SU-DHL-6 (cell line): Measurements from ENCODE around the gene PTPRN2.

Source experiments
- EZH2phosphoT487 ChIP-seq: fragments of 200-600 bp; sonication (generic), shearing (Covaris generic); conservative IDR thresholded peaks from 2 replicates; pipeline ENCODE4 v1.6.1; 2018; ENCODE audit warnings: mild to moderate bottlenecking, antibody characterized with exemption, low read length, moderate library complexity, mixed read lengths
- TF ChIP-seq, protein P1 (sequence below): fragments of 200-600 bp; sonication (generic); IDR thresholded peaks from one replicate; pipeline ENCODE4 v1.5.1; 2017; ENCODE audit warnings: antibody characterized with exemption, mild to moderate bottlenecking, low read length, moderate library complexity; ENCODE audit not compliant: insufficient read depth, poor library complexity, severe bottlenecking

DNA sequence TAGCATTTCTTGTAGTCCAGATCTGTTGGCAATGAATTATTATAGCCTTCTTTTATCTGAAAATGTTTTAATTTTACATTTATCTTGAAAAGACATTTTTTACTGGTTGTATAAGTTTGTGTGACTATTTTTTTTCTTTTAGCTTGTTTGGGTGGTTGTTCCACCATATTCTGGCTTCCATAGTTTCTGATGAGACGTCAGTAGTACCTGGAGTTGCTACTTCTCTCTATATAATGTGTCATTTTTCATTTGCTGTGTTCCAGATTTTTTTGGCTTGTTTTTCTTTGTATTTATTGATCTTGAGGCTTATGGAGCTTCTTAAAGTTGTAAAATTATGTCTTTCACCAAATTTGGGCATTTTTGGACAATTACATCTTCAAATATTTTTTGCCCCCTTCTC lies 1082.0 kb downstream of the PTPRN2 start:
- TF ChIP-seq, protein P1, sequence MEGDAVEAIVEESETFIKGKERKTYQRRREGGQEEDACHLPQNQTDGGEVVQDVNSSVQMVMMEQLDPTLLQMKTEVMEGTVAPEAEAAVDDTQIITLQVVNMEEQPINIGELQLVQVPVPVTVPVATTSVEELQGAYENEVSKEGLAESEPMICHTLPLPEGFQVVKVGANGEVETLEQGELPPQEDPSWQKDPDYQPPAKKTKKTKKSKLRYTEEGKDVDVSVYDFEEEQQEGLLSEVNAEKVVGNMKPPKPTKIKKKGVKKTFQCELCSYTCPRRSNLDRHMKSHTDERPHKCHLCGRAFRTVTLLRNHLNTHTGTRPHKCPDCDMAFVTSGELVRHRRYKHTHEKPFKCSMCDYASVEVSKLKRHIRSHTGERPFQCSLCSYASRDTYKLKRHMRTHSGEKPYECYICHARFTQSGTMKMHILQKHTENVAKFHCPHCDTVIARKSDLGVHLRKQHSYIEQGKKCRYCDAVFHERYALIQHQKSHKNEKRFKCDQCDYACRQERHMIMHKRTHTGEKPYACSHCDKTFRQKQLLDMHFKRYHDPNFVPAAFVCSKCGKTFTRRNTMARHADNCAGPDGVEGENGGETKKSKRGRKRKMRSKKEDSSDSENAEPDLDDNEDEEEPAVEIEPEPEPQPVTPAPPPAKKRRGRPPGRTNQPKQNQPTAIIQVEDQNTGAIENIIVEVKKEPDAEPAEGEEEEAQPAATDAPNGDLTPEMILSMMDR, result no peak
- TF ChIP-seq EZH2phosphoT487, result no peak
